Activated CD4-positive, alpha-beta T cell treated with anti-CD3 and anti-CD28 coated beads for 4 hours (primary cell): ENCODE data around the gene LCE1C.

Experiments used
- DNase-seq, 2 donors: peaks; one replicate each; pipeline ENCODE4 v3.0.0-alpha.2; 2020

LCE1C gene

DNA sequence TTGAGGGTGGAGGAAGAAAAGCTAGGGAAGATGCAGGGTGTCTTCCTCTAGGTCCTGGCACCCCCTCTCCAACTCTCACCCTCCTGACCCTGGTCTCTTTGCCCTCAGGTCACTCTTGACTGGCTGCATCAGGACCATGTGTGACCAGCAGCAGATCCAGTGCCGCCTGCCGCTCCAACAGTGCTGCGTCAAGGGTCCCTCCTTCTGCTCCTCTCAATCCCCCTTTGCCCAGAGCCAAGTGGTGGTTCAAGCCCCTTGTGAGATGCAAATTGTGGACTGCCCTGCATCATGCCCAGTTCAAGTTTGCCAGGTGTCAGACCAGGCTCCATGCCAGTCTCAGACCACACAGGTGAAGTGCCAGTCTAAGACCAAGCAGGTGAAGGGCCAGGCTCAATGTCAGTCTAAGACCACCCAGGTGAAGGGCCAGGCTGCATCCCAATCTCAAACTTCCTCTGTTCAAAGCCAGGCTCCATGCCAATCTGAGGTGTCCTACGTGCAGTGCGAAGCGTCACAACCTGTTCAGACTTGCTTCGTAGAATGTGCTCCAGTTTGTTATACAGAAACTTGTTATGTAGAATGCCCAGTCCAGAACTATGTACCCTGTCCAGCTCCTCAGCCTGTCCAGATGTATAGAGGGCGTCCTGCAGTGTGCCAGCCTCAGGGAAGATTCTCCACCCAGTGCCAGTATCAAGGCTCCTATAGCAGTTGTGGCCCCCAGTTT is 46.8 kb downstream of the LCE1C start:
- DNase-seq, result no peak

DNA sequence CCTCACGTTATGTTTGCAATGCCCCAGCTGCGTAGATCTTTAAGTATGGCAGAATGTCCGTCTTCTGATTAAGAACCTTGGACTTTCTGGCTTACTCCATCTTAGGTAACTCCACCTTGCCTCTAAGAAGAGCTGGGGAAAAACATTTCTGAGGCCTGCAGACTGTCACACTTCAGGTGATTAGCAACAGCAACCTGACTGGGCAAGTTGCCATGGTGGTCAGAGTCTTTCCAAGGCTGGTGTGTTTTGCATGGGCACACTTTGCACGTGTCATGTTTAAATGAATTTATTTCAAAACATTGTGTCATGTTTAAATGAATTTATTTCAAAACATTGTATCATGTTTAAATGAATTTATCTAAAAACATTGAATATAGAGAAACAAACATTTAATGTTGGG is 47.8 kb downstream of the LCE1C start:
- no peak for DNase-seq

DNA sequence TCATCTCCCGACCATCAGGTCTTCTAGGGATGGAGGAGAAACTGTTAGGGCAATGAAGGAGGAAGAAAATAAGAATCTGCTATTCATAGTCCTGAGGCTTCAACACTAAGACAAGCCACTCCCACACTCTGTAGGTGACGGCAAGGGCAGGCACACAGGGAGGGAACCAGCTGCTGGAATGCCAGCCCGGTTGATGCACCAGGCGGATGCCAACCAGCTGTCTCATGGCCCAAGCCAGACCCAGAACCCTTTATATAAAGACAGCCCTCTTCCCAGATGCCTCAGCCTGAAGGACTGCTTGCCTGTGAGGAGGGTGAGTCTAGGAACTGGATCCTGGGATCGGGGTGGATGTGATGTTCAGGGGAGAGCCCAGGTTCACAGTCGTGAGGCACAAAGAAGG is 48.7 kb downstream of the LCE1C start, which contains the start of gene KPRP:
KPRP (plus strand) TSS at position 279 of the 400 bp plus-strand sequence. CDS start 1,564 bp downstream, outside the sequence.
- DNase-seq, result no peak

DNA sequence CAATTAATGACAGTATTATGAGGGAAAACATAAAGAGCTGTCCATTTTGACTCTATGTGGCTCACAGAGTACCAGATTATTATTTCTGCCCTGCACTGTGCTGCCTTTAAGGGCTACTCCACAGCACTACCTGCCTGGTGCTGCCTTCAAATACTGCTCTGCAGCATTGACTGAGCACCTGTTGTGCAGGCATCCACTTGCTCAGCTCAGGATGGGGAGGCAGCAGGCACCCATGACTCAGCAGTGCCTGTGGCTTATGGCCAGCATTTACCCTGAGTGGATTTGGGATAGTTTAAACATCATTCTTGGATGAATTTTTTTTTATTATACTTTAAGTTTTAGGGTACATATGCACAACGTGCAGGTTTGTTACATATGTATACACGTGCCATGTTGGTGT is 49.6 kb downstream of the LCE1C start:
- no peak for DNase-seq
